GM21717 (cell line): ENCODE data around the gene ABL1.

Experiments
- ATAC-seq: cut with Tn5 transposase; IDR thresholded peaks from one replicate; pipeline ENCODE4 v1.9.1; 2021; ENCODE audit warnings: mild to moderate bottlenecking, moderate library complexity; ENCODE audit not compliant: unreplicated experiment

Gene ABL1

DNA sequence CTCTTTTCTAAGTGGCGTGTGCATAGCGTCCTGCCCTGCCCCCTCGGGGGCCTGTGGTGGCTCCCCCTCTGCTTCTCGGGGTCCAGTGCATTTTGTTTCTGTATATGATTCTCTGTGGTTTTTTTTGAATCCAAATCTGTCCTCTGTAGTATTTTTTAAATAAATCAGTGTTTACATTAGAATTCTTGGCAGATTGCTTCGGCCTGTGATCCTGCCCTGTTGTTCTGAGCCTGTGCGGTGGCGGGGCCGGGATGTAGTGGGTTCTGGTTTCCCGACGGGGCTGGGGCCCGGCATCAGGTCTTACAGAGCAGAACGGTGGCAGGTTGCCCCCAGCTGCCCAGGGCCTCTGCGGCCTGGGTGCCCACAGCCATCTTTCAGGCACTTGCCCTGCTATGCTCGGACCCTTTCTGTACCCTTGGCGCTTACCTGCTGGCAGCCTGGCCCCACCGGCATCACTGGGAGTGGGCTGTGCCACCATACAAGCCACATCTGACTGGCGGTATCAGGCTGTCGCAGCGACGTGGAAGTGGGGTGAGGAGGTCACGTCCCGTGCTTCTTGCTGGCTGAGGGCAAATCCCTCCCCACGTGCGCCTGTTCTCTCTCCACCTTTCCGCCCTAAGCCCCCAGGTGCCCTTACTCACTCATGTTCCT is 52.6 kb downstream of the ABL1 start:
- no peak for ATAC-seq

GRCh38 chr9:130888146-130888885 is 53.3 kb downstream of the ABL1 start:
- no peak for ATAC-seq

DNA sequence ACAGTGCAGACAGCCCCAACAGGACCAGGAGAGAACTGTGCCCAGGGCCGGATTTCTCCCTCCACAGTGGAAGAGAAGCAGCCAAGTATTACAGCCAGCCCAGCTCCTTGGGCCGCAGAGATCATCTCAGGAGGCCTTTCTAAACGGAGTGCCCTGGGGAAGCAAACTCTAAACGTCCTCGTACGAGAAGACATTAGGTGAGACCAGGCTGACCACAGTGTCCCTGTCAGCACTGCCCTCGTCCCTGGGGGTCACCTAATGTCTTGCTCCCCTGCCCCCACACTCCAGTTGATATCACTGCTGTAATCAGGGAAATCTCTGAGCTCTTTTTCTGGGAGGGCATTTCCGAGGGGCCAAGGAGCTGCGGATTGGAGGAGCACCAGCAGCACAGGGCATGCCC is 55.1 kb downstream of the ABL1 start:
- ATAC-seq = no peak

DNA sequence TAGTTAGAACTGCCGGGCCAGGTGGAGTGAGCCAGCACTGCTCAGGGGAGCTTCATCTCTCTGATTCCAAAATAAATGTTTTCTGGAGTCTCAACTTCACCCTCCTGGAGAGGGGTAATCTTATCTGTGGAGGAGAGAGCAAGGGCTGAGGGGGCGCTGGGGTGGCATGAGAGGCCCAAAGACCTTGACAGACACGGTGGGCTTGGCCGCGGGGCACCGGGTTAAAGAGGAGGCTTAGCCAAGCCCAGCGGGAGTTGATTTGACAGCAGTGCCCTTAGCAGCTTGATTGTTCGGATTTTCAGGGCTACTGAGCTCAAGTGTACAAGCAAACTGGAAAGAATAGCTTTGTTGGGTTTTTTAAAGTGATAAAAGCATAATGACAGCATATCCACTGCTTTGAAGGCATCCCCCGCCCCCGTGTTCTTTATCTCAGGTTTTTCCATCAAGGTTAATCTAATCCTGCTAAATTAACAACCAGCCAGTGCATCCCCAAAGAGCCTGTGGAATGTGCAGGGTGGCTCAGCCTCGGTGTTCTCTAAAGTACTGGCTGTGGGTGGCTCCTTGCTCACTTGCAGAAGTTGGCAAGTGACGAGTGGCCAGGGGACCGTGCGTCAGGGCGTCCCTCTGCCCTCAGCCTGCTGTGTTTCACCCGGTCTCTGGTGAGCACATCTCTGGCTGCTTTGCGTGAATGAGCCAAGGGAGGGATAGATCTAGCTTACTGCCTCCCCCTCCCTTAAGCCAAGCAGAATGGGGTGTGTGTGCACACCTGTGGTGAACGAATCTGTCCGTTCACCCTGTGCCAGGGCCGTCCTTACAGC is 56.0 kb downstream of the ABL1 start:
- no peak for ATAC-seq

GRCh38 chr9:130891688-130892476 is 56.8 kb downstream of the ABL1 start:
- no peak for ATAC-seq

GRCh38 chr9:130892477-130893304 is 57.6 kb downstream of the ABL1 start:
- ATAC-seq = no peak

GRCh38 chr9:130893341-130894101 is 58.5 kb downstream of the ABL1 start:
- no peak for ATAC-seq

DNA sequence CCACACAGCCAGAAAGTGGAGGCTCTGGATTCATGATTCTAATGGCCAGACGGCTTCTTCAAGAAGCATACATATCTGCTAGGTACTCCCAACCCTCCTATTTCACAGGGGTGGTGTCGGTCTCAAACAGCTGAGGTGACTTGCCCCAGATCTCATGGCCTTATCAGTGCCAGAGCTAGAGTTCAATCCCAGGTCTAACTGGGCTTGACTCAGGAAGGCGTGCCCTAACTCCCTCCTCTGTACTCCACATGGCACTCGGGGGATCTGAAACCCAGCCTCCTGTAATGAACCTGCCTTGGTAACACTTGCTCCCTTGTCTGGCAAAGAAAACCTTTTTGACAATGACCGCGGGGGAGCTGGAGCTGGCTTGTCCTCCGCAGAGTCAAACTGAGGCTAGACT is 59.5 kb downstream of the ABL1 start:
- no peak for ATAC-seq

- ATAC-seq = no peak
These were observed 60.0 kb downstream of the ABL1 start for GRCh38 chr9:130895038-130895437.

DNA sequence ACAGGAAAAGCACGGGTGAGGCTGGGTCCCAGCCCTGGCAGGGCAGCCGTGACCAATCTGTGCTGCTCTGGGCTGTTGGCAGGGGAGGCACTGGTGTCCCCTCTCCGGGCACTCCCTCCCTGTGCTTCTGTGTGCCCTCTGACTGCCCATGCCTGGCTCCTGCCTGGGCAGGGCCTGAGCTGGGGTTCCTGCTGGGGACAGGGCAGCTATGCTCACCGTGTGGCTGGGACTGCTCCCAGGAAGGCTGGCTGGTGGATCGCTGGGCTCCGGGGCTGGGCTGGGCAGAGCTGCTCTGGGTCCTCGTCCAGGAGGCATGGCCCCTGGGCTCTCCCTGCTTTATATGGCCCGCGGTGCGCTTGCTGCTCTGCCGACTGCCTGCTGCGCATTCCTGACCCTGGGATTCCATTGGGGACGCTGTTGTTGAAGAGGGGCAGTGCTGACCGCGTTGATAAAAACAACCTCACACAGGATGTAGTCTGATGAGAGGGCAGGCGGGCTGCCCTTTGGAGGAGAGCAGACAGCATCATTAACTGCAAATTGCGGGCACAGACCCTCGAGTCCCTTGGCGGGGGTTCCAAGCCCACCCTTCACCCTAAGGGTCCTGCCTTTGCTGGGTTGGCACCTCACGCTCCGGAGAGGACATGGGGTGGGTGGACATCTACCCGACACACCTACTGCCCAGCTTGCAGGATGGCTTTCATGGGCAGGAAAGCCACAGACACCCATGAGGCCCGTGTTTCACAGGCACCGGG is 60.6 kb downstream of the ABL1 start:
- no peak for ATAC-seq

DNA sequence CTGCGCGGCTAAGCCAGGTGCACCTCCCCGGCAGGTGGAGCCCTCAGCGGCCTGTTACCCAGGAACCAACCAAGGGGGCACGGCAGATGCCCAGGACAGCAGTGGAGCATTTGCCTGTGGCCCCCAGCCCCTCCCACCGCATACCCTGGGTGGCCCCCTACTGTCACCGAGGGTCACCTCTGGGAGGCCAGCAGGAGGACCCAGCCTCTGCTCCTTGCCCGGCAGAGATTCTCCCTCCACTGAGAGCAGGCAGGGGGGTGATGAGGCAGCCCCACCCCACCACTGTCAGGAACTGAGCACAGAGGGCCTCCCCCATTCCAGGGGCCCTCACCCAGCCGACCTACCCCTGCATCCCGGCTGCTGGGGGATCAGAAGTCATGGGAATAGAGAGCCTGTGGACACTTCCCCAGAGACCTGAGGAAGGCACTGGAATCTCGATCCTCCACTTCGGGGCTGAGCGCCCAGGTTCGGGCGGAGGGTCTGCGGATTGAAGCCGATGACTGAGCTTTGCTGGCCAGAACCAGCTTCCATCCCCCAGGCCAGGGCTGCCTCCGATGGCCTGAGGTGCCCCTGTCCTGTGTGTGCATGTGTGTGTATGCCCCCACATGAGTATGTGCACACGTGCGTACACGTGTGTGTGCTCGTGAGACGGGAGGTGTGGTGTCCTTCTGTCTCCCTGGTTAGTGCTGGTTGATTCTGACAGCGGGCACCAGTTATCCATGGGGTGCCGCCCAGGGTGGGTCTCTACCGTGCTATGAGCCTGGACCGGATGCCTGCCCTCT is 61.4 kb downstream of the ABL1 start, which contains the start of gene QRFP:
Gene QRFP (minus strand): TSS at position 580 of the 782 bp plus-strand sequence. CDS start 2,974 bp downstream, outside the sequence.
- no peak for ATAC-seq

DNA sequence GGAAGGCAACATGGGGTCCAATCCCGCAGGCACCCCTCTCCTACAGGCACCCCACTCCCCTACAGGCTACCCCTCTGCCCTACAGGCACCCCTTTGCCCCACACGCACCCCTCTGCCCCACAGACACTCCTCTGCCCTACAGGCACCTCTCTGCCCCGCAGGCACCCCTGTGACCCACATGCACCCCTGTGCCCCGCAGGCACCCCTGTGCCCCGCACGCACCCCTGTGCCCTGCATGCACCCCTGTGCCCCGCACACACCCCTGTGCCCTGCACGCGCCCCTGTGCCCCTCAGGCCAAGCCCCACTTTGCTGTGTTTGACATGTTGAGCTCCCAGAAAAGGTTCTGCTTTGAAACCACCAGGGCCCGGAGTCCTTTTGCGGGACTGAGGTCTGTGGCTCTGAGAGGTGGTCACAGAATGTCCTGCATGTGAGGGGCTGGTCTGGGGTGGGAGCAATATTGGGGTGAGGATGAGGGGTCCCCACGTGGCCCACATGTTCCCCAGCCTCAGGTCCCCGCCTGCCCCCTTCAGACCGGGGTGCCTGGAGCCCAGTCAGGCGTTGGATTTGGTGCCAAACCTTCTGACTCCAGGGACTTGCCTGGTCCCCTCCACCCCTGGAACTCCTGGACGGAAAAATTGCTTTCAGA is 62.2 kb downstream of the ABL1 start:
- no peak for ATAC-seq

- ATAC-seq = no peak
These were observed 62.9 kb downstream of the ABL1 start for GRCh38 chr9:130897848-130898551.

DNA sequence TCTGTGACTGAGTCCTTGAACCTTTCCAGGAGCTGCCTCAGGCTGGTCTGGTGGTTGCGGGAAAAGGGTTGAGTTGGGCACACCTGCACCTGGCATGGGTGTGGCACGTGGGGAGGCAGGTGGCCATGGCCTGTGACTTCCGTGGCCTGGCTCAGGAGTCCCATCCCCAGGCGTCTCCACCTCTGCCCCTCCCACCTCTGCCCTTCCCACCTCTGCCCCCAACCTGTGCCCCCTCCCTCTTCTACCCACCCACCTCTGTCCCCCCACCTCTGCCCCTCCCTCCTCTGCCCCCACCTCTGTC is 63.4 kb downstream of the ABL1 start:
- no peak for ATAC-seq

- no peak for ATAC-seq
These were observed 64.1 kb downstream of the ABL1 start for GRCh38 chr9:130899051-130899748.
